Astrocyte (in vitro differentiated cells and primary cell): ENCODE data around the gene ACTA2. TPM values are rescaled to one million over a fixed set of nuclear protein-coding genes. Genes with fewer than 3 reads are reported as not detected.

Experiments used
- DNase-seq: peaks from one replicate; pipeline ENCODE4 v3.0.0-alpha.2; 2010; ENCODE audit warnings: low read depth
- FAIRE-seq: peaks from 2 replicates; lab custom pipeline; 2011; peaks lifted over from hg19 to GRCh38; lab: Jason Lieb, UNC
- H2AFZ ChIP-seq: 2 replicates; pipeline ENCODE4 v1.6.0; 2012; ENCODE audit warnings: low read depth, low read length, inconsistent platforms
- H3K27ac ChIP-seq: 2 replicates; pipeline ENCODE4 v1.5.1; 2011; ENCODE audit warnings: low read depth, low read length, inconsistent platforms
- H3K27me3 ChIP-seq: 2 replicates; pipeline ENCODE4 v1.6.0; 2011; ENCODE audit warnings: low read length, inconsistent platforms; ENCODE audit not compliant: insufficient read depth
- H3K36me3 ChIP-seq: 2 replicates; pipeline ENCODE4 v1.5.1; 2011; ENCODE audit warnings: low read length, inconsistent platforms; ENCODE audit not compliant: insufficient read depth
- H3K4me1 ChIP-seq: 2 replicates; pipeline ENCODE4 v1.5.1; 2011; ENCODE audit warnings: low read length, inconsistent platforms; ENCODE audit not compliant: insufficient read depth
- H3K4me2 ChIP-seq: 2 replicates; pipeline ENCODE4 v1.6.0; 2012; ENCODE audit warnings: low read length, inconsistent platforms
- H3K4me3 ChIP-seq: 2 replicates; pipeline ENCODE4 v1.5.1; 2011; ENCODE audit warnings: low read depth, mild to moderate bottlenecking, low read length, inconsistent platforms; ENCODE audit not compliant: insufficient read depth
- H3K79me2 ChIP-seq: 2 replicates; pipeline ENCODE4 v1.6.0; 2012; ENCODE audit warnings: mild to moderate bottlenecking, low read length, inconsistent platforms; ENCODE audit not compliant: insufficient read depth
- H3K9ac ChIP-seq: 2 replicates; pipeline ENCODE4 v1.6.0; 2012; ENCODE audit warnings: mild to moderate bottlenecking, low read length, inconsistent platforms
- H3K9me3 ChIP-seq: 2 replicates; pipeline ENCODE4 v1.5.1; 2012; ENCODE audit warnings: low read depth, mild to moderate bottlenecking, low read length, inconsistent platforms; ENCODE audit not compliant: insufficient read depth
- H4K20me1 ChIP-seq: 2 replicates; pipeline ENCODE4 v1.6.0; 2012; ENCODE audit warnings: low read length, inconsistent platforms; ENCODE audit not compliant: insufficient read depth
- H3K27ac Mint-ChIP-seq: one replicate; pipeline ENCODE4 v1.8.0; 2021; ENCODE audit warnings: mild to moderate bottlenecking, mixed read lengths; ENCODE audit not compliant: unreplicated experiment
- H3K27me3 Mint-ChIP-seq: one replicate; pipeline ENCODE4 v1.8.0; 2021; ENCODE audit warnings: low read depth, mixed read lengths; ENCODE audit not compliant: unreplicated experiment
- H3K36me3 Mint-ChIP-seq: one replicate; pipeline ENCODE4 v1.8.0; 2021; ENCODE audit warnings: low read depth, mixed read lengths; ENCODE audit not compliant: unreplicated experiment
- H3K4me1 Mint-ChIP-seq: one replicate; pipeline ENCODE4 v1.8.0; 2021; ENCODE audit warnings: low read depth, mixed read lengths; ENCODE audit not compliant: unreplicated experiment
- H3K4me3 Mint-ChIP-seq: one replicate; pipeline ENCODE4 v1.8.0; 2021; ENCODE audit warnings: mild to moderate bottlenecking, moderate library complexity, mixed read lengths; ENCODE audit not compliant: unreplicated experiment
- H3K9me3 Mint-ChIP-seq: one replicate; pipeline ENCODE4 v1.8.0; 2021; ENCODE audit warnings: mild to moderate bottlenecking, mixed read lengths; ENCODE audit not compliant: unreplicated experiment
- CTCF ChIP-seq: IDR thresholded peaks from 2 replicates; pipeline ENCODE4 v1.5.1; 2011; ENCODE audit warnings: low read depth, mild to moderate bottlenecking, inconsistent platforms, low read length, moderate library complexity; ENCODE audit not compliant: insufficient read depth
- EZH2 ChIP-seq: IDR thresholded peaks from 2 replicates; pipeline ENCODE4 v1.6.1; 2012; ENCODE audit warnings: mild to moderate bottlenecking, low read length, inconsistent platforms; ENCODE audit not compliant: insufficient read depth
- total RNA-seq: library from RNA; stranded (reverse); gene quantifications from 2 replicates; pipeline ENCODE4 v1.2.1, GENCODE V29; 2021

The ACTA2 gene
- total RNA-seq, 1 donor from 2014 or later: 345 TPM

DNA sequence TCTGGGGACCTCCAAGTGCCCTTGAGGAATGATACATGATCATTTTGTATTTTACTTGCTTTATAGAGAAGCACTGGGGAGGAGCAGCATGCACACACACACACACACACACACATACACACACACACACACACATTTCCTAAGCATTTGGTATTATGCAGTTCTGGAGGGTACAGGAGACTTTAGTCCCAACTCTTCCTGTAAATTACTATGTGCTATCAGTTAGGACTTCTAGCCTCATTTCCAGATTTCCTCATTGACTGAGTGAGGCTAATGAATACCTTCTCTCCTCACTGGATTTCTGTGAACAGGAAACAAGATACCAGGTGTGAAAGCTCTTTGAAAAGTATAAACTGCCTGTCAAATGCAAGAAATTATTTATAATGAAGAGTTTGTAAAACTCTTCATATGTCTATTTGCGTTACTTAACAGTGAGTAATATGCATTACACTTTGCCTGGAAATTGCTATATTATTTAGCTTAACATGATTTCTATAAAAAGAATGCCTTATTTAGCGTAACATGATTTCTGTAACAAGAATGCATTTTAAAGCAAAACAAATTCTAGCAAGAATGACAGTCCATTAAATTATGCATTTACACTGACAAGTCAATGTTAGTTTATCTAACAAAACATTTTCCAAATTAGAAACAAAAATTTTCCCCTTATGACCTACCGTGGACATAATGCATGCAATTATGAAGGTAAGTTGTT is 34.2 kb downstream of the ACTA2 start:
- H4K20me1 ChIP-seq: no peaks in the 10 kb centered on the region
- no peaks in the 10 kb centered on the region for H3K9me3 ChIP-seq
- Mint-ChIP-seq H3K36me3 (no peaks in the 10 kb centered on the region), H3K4me3 (no peak overlapping the region), H3K9me3 (no peaks in the 10 kb centered on the region), H3K27me3 (no peaks in the 10 kb centered on the region), H3K27ac (no peak overlapping the region), H3K4me1 (no peaks in the 10 kb centered on the region)
- TF ChIP-seq EZH2: no peak
- TF ChIP-seq CTCF: no peak
- H3K9ac ChIP-seq: no peak overlapping the region
- H3K27ac ChIP-seq: no peak overlapping the region
- no peaks in the 10 kb centered on the region for H3K4me1 ChIP-seq
- no peaks in the 10 kb centered on the region for H3K27me3 ChIP-seq
- H3K79me2 ChIP-seq: no peaks in the 10 kb centered on the region
- H3K4me3 ChIP-seq: no peak overlapping the region
- DNase-seq (no peak), FAIRE-seq (no peak)
- H2AFZ ChIP-seq: no peak overlapping the region
- no peak overlapping the region for H3K4me2 ChIP-seq
- H3K36me3 ChIP-seq: peaks cover 3% of the 10 kb centered on the region

- Histone ChIP-seq H3K4me3 (no peak overlapping the region), H3K79me2 (no peaks in the 10 kb centered on the region), H3K27ac (no peak overlapping the region), H3K9me3 (no peaks in the 10 kb centered on the region), H2AFZ (no peak overlapping the region), H3K36me3 (peaks cover 3% of the 10 kb centered on the region), H3K4me1 (no peaks in the 10 kb centered on the region), H3K4me2 (no peak overlapping the region), H3K27me3 (no peaks in the 10 kb centered on the region), H3K9ac (no peak overlapping the region), H4K20me1 (no peaks in the 10 kb centered on the region)
- FAIRE-seq (no peak), DNase-seq (no peak)
- Mint-ChIP-seq H3K36me3 (no peaks in the 10 kb centered on the region), H3K27ac (no peak overlapping the region), H3K9me3 (no peaks in the 10 kb centered on the region), H3K4me3 (no peak overlapping the region), H3K27me3 (peaks cover under 1% of the 10 kb centered on the region), H3K4me1 (no peaks in the 10 kb centered on the region)
- TF ChIP-seq CTCF: no peak
Measured at GRCh38 chr10:88916986-88917385, 35.6 kb downstream of the ACTA2 start.

DNA sequence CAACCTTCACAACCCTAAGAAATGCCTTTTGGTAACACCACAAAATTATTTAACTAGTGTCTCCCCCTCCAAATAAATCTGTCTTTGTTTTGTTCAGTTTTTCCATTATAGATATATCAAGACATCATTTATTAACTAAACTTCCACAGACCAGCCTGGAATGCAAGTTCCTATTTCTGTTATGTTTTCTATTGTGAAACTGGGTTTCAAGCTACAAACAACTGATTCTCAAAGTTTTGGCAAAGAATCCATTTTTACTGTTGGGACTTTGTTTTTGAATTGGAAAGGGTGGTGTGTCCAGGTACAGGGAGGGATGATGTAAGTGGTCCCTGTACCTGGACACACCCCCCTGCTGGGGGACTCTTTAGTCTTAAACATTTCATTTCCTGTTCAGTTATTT is 36.3 kb downstream of the ACTA2 start:
- Histone ChIP-seq H3K9me3 (no peaks in the 10 kb centered on the region), H3K79me2 (no peaks in the 10 kb centered on the region), H4K20me1 (no peaks in the 10 kb centered on the region), H3K4me3 (no peak overlapping the region), H3K36me3 (peaks cover 3% of the 10 kb centered on the region), H3K9ac (no peak overlapping the region), H3K4me2 (no peak overlapping the region), H3K4me1 (no peaks in the 10 kb centered on the region), H3K27me3 (no peaks in the 10 kb centered on the region), H2AFZ (no peak overlapping the region), H3K27ac (no peak overlapping the region)
- no peaks in the 10 kb centered on the region for H3K4me1 Mint-ChIP-seq
- H3K27me3 Mint-ChIP-seq: peaks cover 3% of the 10 kb centered on the region
- no peaks in the 10 kb centered on the region for H3K9me3 Mint-ChIP-seq
- TF ChIP-seq EZH2 (no peak), CTCF (no peak)
- H3K4me3 Mint-ChIP-seq: no peak overlapping the region
- no peak overlapping the region for H3K27ac Mint-ChIP-seq
- DNase-seq (no peak), FAIRE-seq (no peak)
- H3K36me3 Mint-ChIP-seq: no peaks in the 10 kb centered on the region
